ENCODE data around the gene CSTA. TPM values are rescaled to one million over a fixed set of nuclear protein-coding genes. Genes with fewer than 3 reads are reported as not detected.
A peak's percentile ranks its signal among the peaks of the same experiment; 100 is the strongest.

Gene CSTA
- polyA plus RNA-seq, 3 donors: 211 to 582 (median 515) TPM

- Histone ChIP-seq H4K20me1 (ENCODE audit: insufficient read depth, low read length) (peaks cover 39% of the 10 kb centered on the region), H3K4me1 (ENCODE audit: control insufficient read depth in 1 of 2, insufficient read depth in 2 of 2, low read length in 2 of 2) (peaks cover 25 to 57% of the 10 kb centered on the region in 2 donors), H3K9me3 (replicated peaks in 1 of 2; ENCODE audit: control insufficient read depth in 1 of 2, insufficient read depth in 1 of 2, low read length in 2 of 2) (no peaks in the 10 kb centered on the region), H3K79me2 (ENCODE audit: insufficient read depth, low read length) (peaks cover 60% of the 10 kb centered on the region), H3K9ac (ENCODE audit: insufficient read depth, low read length, poor library complexity, severe bottlenecking) (peak overlapping the region; percentile 63), H2AFZ (ENCODE audit: insufficient read depth, low read depth, low read length, poor library complexity, severe bottlenecking) (peak overlapping the region; percentile 80), H3K4me2 (replicated peaks; ENCODE audit: extremely low read depth, low read length, poor library complexity, severe bottlenecking) (peak overlapping the region; percentile 90), H3K36me3 (replicated peaks in 1 of 2; ENCODE audit: control insufficient read depth in 1 of 2, insufficient read depth in 2 of 2, low read length in 2 of 2) (peaks cover 10 to 11% of the 10 kb centered on the region in 2 donors), H3K4me3 (replicated peaks in 1 of 3; ENCODE audit: low read depth in 2 of 3, low read length in 3 of 3) (peak overlapping the region; percentile 65 to 97 (median 95)), H3K27me3 (ENCODE audit: control insufficient read depth in 2 of 2, insufficient read depth in 2 of 2, low read length in 2 of 2) (no peaks in the 10 kb centered on the region), H3K27ac (ENCODE audit: low read depth in 1 of 2, low read length in 2 of 2) (peak overlapping the region in 1 of 2 donors; percentile 83)
- H3K4me3 Mint-ChIP-seq: peak overlapping the region; percentile 83 to 95
- TF ChIP-seq CTCF (IDR thresholded peaks at IDR 0.05): no peak
- no peaks in the 10 kb centered on the region for H3K27me3 Mint-ChIP-seq (ENCODE audit: low read depth in 3 of 3)
- intact Hi-C loops (cut with micrococcal nuclease): no loop called here
- WGBS (ENCODE audit: insufficient coverage): no CpG with 5 or more reads among the region's 3 CpGs
- peak overlapping the region; percentile 89 to 96 (median 93) for H3K27ac Mint-ChIP-seq
- peaks cover 64% of the 10 kb centered on the region for H3K4me1 Mint-ChIP-seq
- DNase-seq: no peak
- peaks cover 0 to 3% (median 0%) of the 10 kb centered on the region in 7 donors for H3K9me3 Mint-ChIP-seq
- peaks cover 12 to 19% of the 10 kb centered on the region in 2 donors for H3K36me3 Mint-ChIP-seq
Observed at GRCh38 chr3:122325769-122326168, 721 bp downstream of the CSTA start.

GRCh38 chr3:122331886-122332285 lies 6.8 kb downstream of the CSTA start:
- no peak for TF ChIP-seq CTCF (IDR thresholded peaks at IDR 0.05)
- H3K36me3 Mint-ChIP-seq: peaks cover 57 to 74% of the 10 kb centered on the region in 2 donors
- H3K27ac ChIP-seq (ENCODE audit: low read depth in 1 of 2, low read length in 2 of 2): peak overlapping the region in 1 of 2 donors; percentile 57
- WGBS (ENCODE audit: insufficient coverage): 100% methylated on average over 4 of the region's 4 CpGs
- intact Hi-C loops (cut with micrococcal nuclease): no loop called here
- H3K27ac Mint-ChIP-seq: peak overlapping the region in 6 of 7 donors; percentile 1 to 38 (median 28)
- peaks cover 56 to 67% of the 10 kb centered on the region in 2 donors for H3K36me3 ChIP-seq (replicated peaks in 1 of 2; ENCODE audit: control insufficient read depth in 1 of 2, insufficient read depth in 2 of 2, low read length in 2 of 2)
- no peaks in the 10 kb centered on the region for H3K27me3 ChIP-seq (ENCODE audit: control insufficient read depth in 2 of 2, insufficient read depth in 2 of 2, low read length in 2 of 2)
- peaks cover 94% of the 10 kb centered on the region for H4K20me1 ChIP-seq (ENCODE audit: insufficient read depth, low read length)
- peaks cover 11 to 47% of the 10 kb centered on the region in 2 donors for H3K4me1 ChIP-seq (ENCODE audit: control insufficient read depth in 1 of 2, insufficient read depth in 2 of 2, low read length in 2 of 2)
- peaks cover 98% of the 10 kb centered on the region for H3K79me2 ChIP-seq (ENCODE audit: insufficient read depth, low read length)
- H3K27me3 Mint-ChIP-seq (ENCODE audit: low read depth in 3 of 3): peaks cover 0 to 2% (median 0%) of the 10 kb centered on the region in 3 donors
- no peak for DNase-seq
- H3K4me3 ChIP-seq (replicated peaks in 1 of 3; ENCODE audit: low read depth in 2 of 3, low read length in 3 of 3): no peak overlapping the region
- no peak overlapping the region for H3K4me2 ChIP-seq (replicated peaks; ENCODE audit: extremely low read depth, low read length, poor library complexity, severe bottlenecking)
- H3K4me3 Mint-ChIP-seq: no peak overlapping the region
- H3K9ac ChIP-seq (ENCODE audit: insufficient read depth, low read length, poor library complexity, severe bottlenecking): no peak overlapping the region
- no peaks in the 10 kb centered on the region for H3K9me3 Mint-ChIP-seq
- no peak overlapping the region for H2AFZ ChIP-seq (ENCODE audit: insufficient read depth, low read depth, low read length, poor library complexity, severe bottlenecking)
- peaks cover 53% of the 10 kb centered on the region for H3K4me1 Mint-ChIP-seq
- no peaks in the 10 kb centered on the region for H3K9me3 ChIP-seq (replicated peaks in 1 of 2; ENCODE audit: control insufficient read depth in 1 of 2, insufficient read depth in 1 of 2, low read length in 2 of 2)

All from CD14-positive monocyte (primary cell).